Stimulated activated CD4-positive, alpha-beta T cell treated with anti-CD3 and anti-CD28 coated beads, Interleukin-2, amount 100 ng/mL, for 24 hours (primary cell): Measurements from ENCODE around the gene LRBA.

Experiments used
- DNase-seq, 2 donors: peaks; one replicate each; pipeline ENCODE4 v3.0.0-alpha.2; 2020

LRBA gene

DNA sequence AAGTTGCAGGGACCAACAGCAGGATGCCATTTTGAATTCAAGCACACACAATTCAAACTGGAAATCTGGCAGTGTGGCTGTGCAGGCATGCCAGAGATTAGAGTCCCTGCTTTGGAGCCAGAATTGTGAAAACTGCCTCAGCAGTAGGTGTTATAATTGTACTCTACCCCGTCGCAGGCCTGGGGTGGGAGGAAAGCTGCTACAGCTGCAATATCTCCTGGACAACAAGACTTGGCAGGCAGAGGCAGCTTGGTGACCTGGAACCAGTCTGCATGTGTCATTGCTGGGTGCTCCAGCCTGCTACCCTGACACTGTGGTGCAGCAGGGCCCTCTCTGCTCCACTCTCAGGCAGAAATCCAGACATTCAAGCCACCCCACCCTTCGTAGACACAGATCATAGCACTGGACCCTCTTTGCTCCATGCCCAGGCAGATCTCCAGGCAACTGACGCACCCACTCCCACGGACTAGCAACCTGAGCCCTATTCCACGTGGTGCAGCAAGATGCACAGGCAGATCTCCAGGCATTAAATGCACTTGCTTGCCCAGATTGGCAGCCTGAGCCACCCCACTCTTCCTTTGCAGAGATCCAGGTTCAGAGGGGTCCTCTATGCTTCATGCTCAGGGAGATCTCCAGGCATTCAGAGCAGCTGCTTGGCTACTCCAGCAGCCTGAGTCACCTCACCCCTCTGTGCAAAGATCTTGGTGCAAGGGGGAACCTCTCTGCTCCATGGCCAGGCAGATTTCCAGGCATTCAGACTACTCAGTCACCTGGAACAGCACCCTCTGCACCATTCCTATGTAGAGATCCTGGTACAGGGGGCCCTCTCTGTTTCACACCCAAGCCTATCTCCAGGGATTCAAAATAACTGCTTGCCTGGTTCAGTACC lies 140.5 kb downstream of the LRBA start:
- DNase-seq = no peak

DNA sequence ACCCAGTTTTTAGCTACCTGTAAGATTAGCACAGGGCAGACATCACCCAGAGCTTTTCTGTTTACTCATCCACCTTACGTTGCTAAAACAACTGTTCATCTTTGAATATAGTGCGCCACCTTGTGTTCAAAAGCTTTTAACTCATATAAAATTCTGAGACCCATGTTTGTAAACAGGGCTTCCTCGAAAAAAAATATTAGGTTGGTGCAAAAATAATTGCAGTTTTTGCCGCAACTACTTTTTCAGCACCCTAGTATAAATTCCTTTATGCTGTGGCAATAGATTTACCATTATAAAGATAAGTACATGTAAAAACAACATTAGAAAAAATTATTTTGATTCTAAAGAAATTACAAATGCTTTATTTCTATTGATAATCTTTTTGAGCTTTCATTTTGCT lies 147.9 kb downstream of the LRBA start:
- DNase-seq = no peak

DNA sequence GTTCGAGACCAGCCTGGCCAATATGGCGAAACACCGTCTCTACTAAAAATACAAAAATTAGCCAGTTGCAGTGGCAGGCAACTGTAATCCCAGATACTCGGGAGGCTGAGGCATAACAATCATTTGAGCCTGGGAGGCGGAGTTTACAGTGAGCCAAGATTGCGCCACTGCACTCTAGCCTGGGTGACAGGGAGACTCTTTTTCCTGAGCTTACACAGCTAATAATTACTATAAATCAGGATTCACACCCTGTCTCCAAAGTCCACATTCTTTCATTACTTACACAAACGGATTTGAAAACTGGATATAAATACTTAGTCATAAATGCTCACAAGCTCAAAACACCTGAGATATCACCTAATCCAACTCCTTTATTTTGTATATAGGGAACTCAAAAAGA lies 151.6 kb downstream of the LRBA start:
- DNase-seq = no peak

DNA sequence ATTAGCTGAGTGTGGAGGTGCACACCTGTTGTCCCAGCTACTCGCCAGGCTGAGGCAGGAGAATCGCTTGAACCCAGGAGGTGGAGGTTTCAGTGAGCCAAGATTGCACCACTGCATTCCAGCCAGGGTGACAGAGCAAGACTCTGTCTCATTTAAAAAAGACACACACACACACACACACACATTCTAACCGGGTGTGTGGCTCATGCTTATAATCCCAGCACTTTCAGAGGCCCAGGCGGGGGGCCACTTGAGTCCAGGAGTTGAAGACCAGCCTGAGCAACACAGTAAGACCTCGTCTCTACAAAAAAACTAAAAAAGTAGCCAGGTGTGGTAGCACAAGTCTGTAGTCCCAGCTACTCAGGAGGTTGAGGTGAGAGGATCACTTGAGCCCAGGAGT lies 152.3 kb downstream of the LRBA start:
- no peak for DNase-seq

- DNase-seq = no peak
These were observed 155.6 kb downstream of the LRBA start for GRCh38 chr4:150859453-150859852.

- DNase-seq = no peak
These were observed 159.0 kb downstream of the LRBA start for GRCh38 chr4:150855981-150856510.

DNA sequence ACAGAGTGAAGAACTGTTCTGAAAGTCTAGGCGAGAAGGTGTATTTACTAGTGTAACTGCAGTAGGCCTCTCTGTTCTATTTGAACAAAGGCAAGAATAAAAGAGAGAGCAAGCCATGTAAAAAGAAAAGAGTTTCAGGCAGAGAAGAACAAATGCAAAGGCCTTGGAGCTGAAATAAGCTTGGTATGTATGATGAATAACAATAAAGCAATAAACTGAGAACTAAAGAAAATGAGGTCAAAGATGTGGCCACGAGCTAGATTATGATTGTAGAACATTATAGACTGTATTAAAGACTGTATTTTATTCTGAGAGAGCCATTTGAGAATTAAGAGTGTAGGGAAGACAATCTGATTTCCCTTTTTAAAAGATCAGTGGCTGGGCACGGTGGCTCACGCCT lies 160.5 kb downstream of the LRBA start:
- no peak for DNase-seq

DNA sequence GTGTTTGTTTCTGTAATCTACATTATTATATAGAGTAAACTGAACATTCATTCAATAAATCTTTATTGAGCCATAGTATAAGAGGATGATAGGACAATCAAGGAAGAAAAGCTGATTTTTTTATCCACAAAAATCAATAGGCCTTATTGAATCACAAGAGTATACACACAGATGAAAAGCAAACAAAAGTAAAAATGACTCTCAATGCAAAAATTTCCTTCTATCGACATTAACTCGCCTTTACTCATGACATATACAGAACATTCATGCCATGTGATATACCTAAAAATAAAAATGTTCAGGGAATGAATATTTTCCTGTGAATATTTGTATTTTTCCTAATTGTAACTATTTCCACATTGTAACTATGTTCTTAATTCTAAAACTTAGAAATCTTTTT lies 161.2 kb downstream of the LRBA start:
- DNase-seq = no peak

GRCh38 chr4:150852216-150852615 lies 162.9 kb downstream of the LRBA start:
- no peak for DNase-seq

DNA sequence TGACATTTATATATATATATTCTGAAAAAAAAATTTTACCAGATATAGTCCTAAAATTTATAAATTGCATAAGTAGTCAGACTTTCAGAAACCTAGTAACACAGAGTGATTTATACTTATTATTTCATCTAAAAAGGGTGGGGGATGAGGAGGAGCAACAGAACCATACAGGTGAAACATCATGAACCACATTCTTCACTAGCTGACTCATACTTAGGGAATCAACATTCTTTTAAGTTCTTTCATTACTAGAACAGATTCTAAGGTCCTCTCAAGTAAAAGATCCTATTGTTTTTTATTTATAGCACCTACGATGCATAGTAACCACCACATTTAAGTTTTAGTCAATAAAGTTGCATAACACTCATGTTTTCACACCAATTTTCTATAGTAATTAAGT lies 166.1 kb downstream of the LRBA start:
- DNase-seq = no peak

DNA sequence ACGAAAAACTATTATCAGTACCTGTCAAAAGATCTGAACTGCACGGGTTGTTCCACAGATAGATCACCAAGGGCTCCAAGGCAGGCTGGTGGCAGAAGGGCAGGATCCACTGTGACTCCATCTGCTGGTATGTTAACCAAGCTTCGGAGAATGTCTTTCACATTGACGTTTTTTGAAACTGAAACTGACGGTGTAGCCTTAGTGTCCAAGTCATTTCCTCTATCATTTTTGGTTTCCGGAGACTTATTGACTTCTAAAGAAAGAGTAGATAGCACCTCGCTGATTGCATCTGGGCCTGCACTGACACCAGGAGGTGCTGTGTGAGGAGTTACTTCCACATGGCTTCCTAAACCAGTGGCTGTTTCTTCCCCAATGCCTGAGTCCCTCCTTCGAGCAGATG lies 186.9 kb downstream of the LRBA start:
- DNase-seq = peak; percentile 30 to 38

GRCh38 chr4:150827226-150827625 lies 187.9 kb downstream of the LRBA start:
- no peak for DNase-seq

GRCh38 chr4:150826306-150826705 lies 188.8 kb downstream of the LRBA start:
- no peak for DNase-seq

GRCh38 chr4:150822407-150822806 lies 192.7 kb downstream of the LRBA start:
- no peak for DNase-seq

GRCh38 chr4:150821641-150822040 lies 193.4 kb downstream of the LRBA start:
- DNase-seq = no peak

DNA sequence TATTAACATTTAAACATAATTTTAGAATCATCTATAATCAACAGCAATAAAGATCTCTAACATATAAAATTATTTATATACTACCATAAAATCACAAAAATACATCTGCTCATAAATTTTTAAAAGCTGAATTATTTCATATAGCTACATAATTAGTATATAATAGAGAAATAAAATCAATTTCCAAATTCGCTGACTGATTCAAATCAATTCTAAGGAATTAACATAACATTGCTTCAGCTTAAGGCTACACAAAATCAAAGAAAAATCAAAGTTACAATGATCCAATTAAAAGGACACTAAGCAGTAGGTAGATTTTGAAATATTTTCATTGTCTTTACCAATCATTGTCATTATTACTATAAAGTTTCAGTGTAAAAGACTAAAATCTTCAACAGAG lies 194.7 kb downstream of the LRBA start:
- DNase-seq = no peak

GRCh38 chr4:150818661-150819060 lies 196.4 kb downstream of the LRBA start:
- DNase-seq = no peak

DNA sequence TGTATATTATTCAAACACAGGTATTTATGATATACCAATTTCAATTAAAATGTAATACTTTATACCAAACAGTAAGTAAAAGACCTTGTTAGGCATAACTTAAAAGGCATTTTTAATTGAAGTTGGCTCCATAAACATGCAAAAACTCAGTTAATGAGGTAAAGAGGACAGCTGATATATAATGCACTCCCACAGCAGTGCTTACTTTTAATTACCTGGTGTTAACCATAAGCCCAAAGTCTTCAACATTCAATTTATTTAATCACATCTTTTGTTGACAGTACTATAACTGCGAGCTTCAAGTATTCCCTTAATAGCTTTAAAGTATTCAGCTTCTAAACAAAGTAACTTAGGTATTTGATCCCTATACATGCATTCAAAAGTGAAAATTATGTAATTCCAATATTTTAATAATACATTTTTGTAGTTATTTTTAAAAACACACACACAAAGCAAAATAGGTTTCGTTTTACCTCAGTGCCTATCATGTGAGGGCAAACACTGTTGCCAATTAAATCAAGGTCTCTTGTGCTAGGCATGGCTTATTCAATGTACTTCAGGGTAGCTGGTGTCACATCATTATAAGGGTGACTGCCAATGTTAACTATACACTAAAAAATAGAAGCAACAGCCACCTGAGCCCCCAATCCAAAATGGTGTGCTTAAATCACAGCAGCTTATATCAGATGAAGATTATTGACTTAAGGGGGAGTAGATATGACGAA lies 197.1 kb downstream of the LRBA start:
- no peak for DNase-seq

- DNase-seq = no peak
These were observed 198.1 kb downstream of the LRBA start for GRCh38 chr4:150817017-150817416.

DNA sequence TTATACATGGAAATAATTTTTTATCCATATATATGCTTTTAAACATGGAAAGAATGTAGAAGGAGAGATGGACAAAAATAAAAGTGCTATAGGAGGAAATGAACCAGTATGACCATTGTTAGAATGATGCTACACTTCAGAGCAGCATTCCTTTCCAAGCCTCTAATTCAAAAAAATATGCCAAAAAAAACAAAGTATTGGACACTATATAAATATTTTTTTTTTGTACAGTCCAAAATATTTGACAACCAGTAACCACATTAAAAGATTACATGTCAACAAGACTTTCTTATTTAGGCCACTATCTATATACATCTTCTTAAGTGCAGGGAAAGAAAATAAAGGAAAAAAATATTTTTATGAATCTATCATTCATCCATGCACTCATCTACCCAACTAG lies 198.6 kb downstream of the LRBA start:
- no peak for DNase-seq

GRCh38 chr4:150814873-150815272 lies 200.2 kb downstream of the LRBA start:
- DNase-seq = no peak

GRCh38 chr4:150805183-150806025 lies 209.7 kb downstream of the LRBA start:
- no peak for DNase-seq

- no peak for DNase-seq
These were observed 213.3 kb downstream of the LRBA start for GRCh38 chr4:150801833-150802232.
